GM12872 (cell line): ENCODE measurements around the gene PPP4R3A.
A peak's percentile ranks its signal among the peaks of the same experiment; 100 is the strongest.

ENCODE experiments used
- TF ChIP-seq, protein P1 (sequence below): IDR thresholded peaks from 3 replicates; pipeline ENCODE4 v1.5.1; 2011; ENCODE audit warnings: low read depth, mild to moderate bottlenecking, low read length, moderate library complexity; ENCODE audit not compliant: insufficient read depth

Gene PPP4R3A

GRCh38 chr14:91536327-91536726 is 26.2 kb upstream of the PPP4R3A start:
- TF ChIP-seq, protein P1, sequence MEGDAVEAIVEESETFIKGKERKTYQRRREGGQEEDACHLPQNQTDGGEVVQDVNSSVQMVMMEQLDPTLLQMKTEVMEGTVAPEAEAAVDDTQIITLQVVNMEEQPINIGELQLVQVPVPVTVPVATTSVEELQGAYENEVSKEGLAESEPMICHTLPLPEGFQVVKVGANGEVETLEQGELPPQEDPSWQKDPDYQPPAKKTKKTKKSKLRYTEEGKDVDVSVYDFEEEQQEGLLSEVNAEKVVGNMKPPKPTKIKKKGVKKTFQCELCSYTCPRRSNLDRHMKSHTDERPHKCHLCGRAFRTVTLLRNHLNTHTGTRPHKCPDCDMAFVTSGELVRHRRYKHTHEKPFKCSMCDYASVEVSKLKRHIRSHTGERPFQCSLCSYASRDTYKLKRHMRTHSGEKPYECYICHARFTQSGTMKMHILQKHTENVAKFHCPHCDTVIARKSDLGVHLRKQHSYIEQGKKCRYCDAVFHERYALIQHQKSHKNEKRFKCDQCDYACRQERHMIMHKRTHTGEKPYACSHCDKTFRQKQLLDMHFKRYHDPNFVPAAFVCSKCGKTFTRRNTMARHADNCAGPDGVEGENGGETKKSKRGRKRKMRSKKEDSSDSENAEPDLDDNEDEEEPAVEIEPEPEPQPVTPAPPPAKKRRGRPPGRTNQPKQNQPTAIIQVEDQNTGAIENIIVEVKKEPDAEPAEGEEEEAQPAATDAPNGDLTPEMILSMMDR: no peak

DNA sequence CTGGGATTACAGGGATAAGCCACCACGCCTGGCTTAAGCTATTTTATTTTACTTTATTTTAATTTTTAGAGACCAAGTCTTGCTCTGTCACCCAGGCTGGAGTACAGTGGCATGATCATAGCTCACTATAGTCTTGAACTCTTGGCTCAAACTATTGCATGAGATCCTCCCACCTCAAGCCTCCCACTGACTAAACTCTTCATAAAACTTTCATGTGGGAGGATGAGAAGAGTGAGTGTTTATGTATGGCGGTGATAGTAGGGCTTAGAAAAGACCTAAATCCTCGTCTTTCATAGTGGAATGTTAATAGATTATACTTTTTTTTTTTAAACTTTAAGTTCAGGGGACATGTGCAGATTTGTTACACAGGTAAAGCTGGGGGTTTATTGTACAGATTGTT is 23.5 kb upstream of the PPP4R3A start:
- TF ChIP-seq, protein P1: no peak

GRCh38 chr14:91523972-91524371 is 13.9 kb upstream of the PPP4R3A start:
- TF ChIP-seq, protein P1: 0 out of 3 replicates have a peak, but pooled peaks have one; percentile 2

- TF ChIP-seq, protein P1: no peak
These were observed 11.0 kb upstream of the PPP4R3A start for GRCh38 chr14:91521061-91521640.

GRCh38 chr14:91520138-91520537 is 10.0 kb upstream of the PPP4R3A start:
- TF ChIP-seq, protein P1: no peak

- TF ChIP-seq, protein P1: no peak
These were observed 9.3 kb upstream of the PPP4R3A start for GRCh38 chr14:91519239-91520036.

DNA sequence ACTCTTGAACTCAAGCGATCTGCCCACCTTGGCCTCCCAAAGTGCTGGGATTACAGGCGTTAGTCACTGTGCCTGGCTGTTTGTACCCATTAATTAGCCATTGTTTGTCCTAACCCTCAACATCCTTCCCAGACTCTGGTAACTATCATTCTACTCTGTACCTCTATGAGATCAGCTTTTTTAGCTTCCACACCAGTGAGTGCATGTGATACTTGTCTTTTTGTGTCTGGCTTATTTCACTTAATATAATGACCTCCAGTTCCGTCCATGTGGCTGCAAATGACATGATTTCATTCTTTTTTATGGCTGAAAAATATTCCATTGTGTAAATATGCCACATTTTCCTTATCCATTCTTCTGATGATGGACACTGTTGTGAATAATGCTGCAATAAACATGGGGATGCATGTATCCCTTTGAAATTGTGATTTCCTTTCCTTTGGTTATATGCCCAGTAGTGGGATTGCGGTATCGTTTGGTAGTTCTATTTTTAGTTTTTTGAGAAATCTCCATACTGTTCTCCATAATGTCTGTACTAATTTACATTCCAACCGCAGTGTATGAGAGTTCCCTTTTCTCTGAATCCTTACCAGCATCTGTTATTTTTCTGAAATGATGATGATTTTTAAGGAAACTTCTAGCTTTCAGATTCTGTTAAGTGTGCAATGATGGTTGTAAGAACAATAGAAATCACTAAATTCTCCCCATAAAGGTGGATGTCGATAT is 6.7 kb upstream of the PPP4R3A start:
- TF ChIP-seq, protein P1: no peak
